Measurements from ENCODE around the gene ZC3HAV1. TPM values are rescaled to one million over a fixed set of nuclear protein-coding genes. Genes with fewer than 3 reads are reported as not detected.

The ZC3HAV1 gene
- total RNA-seq, 1 experiment from 2014 or later = 38.0 TPM

GRCh38 chr7:139043823-139044812 lies 65.4 kb downstream of the ZC3HAV1 start:
- ChIA-PET POLR2A (no interaction called here), CTCF (no interaction called here)
- TF ChIP-seq CBFB (CRISPR knock-in tag; IDR thresholded peaks at IDR 0.05; ENCODE audit: low read depth) (no peak), ZNF512 (CRISPR knock-in tag; IDR thresholded peaks at IDR 0.05; ENCODE audit: borderline replicate concordance) (no peak), ZNF416 (CRISPR knock-in tag; IDR thresholded peaks at IDR 0.05) (no peak), ATF6 (CRISPR knock-in tag; IDR thresholded peaks at IDR 0.05) (no peak), MXD4 (CRISPR knock-in tag; IDR thresholded peaks at IDR 0.05; ENCODE audit: borderline replicate concordance) (no peak), GTF2I (CRISPR knock-in tag; conservative IDR thresholded peaks at IDR 0.05) (no peak), NR1H2 (CRISPR knock-in tag; IDR thresholded peaks at IDR 0.05) (no peak), E2F1 (CRISPR knock-in tag; IDR thresholded peaks at IDR 0.05) (no peak), CDX4 (CRISPR knock-in tag; IDR thresholded peaks at IDR 0.05; ENCODE audit: borderline replicate concordance) (no peak), PRDM15 (CRISPR knock-in tag; IDR thresholded peaks at IDR 0.05) (no peak), IRF1 (CRISPR knock-in tag; IDR thresholded peaks at IDR 0.05) (no peak), JAZF1 (CRISPR knock-in tag; IDR thresholded peaks at IDR 0.05) (no peak), ZNF423 (CRISPR knock-in tag; IDR thresholded peaks at IDR 0.05) (no peak), ZNF425 (CRISPR knock-in tag; conservative IDR thresholded peaks at IDR 0.05) (no peak), ATF3 (CRISPR knock-in tag; conservative IDR thresholded peaks at IDR 0.05) (no peak)
- no peak for ATAC-seq
- H3K27me3 Mint-ChIP-seq (ENCODE audit: low read depth) = peaks cover 13% of the 10 kb centered on the region
- H3K9me3 Mint-ChIP-seq = no peaks in the 10 kb centered on the region
- DNase-seq (ENCODE audit: low spot score) = no peak
- H3K36me3 Mint-ChIP-seq = peaks cover 23% of the 10 kb centered on the region
- peaks cover 3% of the 10 kb centered on the region; the same call in 1 of the 2 replicates for H3K4me1 Mint-ChIP-seq
- no peak overlapping the region for H3K4me3 Mint-ChIP-seq
- no peak overlapping the region for H3K27ac Mint-ChIP-seq

Measured in WTC11 (cell line).